NB4 (cell line): ENCODE data around the gene CCDC88C.

Source experiments
- POLR2A ChIP-seq: IDR thresholded peaks from 2 replicates; pipeline ENCODE4 v1.6.1; 2011; ENCODE audit warnings: mild to moderate bottlenecking; ENCODE audit not compliant: insufficient read length; ENCODE audit errors: extremely low read depth
- TF ChIP-seq, protein P1 (sequence below): IDR thresholded peaks from one replicate; pipeline ENCODE4 v1.5.1; 2012; ENCODE audit warnings: low read depth, low read length
- TF ChIP-seq, protein P2 (sequence below): IDR thresholded peaks from 2 replicates; pipeline ENCODE4 v1.6.1; 2011; ENCODE audit warnings: low read depth, low read length

DNA sequence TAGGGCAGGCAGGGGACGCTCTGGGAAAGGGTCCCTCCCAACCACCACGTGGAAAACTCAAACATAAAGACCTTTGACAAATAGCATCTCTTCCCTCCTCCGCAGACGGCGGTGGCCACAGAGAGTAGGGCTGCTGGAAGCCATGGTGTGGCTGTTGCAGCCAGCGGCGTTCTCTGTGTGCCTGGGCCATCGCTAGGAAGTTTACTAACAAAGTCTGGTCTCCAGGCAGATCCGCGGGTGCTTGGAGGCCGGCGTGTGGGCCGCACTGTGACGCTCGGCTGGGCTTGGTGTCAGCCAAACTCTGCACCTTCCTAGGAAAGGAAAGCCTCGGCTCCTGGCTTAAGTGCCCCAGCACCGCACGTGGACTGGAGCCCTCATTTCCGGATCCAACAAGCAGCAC is 65.6 kb downstream of the CCDC88C start:
- no peak for TF ChIP-seq POLR2A
- TF ChIP-seq, protein P1, sequence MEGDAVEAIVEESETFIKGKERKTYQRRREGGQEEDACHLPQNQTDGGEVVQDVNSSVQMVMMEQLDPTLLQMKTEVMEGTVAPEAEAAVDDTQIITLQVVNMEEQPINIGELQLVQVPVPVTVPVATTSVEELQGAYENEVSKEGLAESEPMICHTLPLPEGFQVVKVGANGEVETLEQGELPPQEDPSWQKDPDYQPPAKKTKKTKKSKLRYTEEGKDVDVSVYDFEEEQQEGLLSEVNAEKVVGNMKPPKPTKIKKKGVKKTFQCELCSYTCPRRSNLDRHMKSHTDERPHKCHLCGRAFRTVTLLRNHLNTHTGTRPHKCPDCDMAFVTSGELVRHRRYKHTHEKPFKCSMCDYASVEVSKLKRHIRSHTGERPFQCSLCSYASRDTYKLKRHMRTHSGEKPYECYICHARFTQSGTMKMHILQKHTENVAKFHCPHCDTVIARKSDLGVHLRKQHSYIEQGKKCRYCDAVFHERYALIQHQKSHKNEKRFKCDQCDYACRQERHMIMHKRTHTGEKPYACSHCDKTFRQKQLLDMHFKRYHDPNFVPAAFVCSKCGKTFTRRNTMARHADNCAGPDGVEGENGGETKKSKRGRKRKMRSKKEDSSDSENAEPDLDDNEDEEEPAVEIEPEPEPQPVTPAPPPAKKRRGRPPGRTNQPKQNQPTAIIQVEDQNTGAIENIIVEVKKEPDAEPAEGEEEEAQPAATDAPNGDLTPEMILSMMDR = no peak
- TF ChIP-seq, protein P2, sequence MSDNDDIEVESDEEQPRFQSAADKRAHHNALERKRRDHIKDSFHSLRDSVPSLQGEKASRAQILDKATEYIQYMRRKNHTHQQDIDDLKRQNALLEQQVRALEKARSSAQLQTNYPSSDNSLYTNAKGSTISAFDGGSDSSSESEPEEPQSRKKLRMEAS = no peak
